Small intestine (tissue), 7 donors: Measurements from ENCODE around the gene UBIAD1. TPM values are rescaled to one million over a fixed set of nuclear protein-coding genes. Genes with fewer than 3 reads are reported as not detected.
"Not testable (repeated sequence)": the region's sequence is repeated elsewhere in the genome, so short reads cannot be mapped to it uniquely, and the experiment has no call there.

ENCODE experiments used
- DNase-seq, 2 donors: peaks; one replicate each; pipeline versions ENCODE4 v3.0.0 to v3.0.0-alpha.2; 2013
- FAIRE-seq: peaks from 2 replicates; lab custom pipeline; 2012; peaks lifted over from hg19 to GRCh38; lab: Jason Lieb, UNC
- H3K27ac ChIP-seq, 3 donors: one replicate each; pipeline ENCODE4 v1.5.1; 2013; ENCODE audit warnings: low read length in 2 of 3, mild to moderate bottlenecking in 2 of 3, control low read depth in 1 of 3, inconsistent platforms in 1 of 3, low read depth in 1 of 3, moderate library complexity in 1 of 3
- H3K27me3 ChIP-seq, 3 donors: one replicate each; pipeline ENCODE4 v1.6.1; 2013; ENCODE audit warnings: low read length in 3 of 3, inconsistent platforms in 1 of 3; ENCODE audit not compliant: control insufficient read depth in 3 of 3, insufficient read depth in 3 of 3
- H3K36me3 ChIP-seq, 3 donors: one replicate each; pipeline ENCODE4 v1.6.1; 2013; ENCODE audit warnings: low read length in 3 of 3, inconsistent platforms in 1 of 3, low read depth in 1 of 3, mild to moderate bottlenecking in 1 of 3, moderate library complexity in 1 of 3; ENCODE audit not compliant: control insufficient read depth in 3 of 3, insufficient read depth in 2 of 3
- H3K4me1 ChIP-seq, 3 donors: one replicate each; pipeline ENCODE4 v1.6.1; 2013; ENCODE audit warnings: low read length in 2 of 3, inconsistent platforms in 1 of 3, low read depth in 1 of 3, mild to moderate bottlenecking in 1 of 3, moderate library complexity in 1 of 3; ENCODE audit not compliant: control insufficient read depth in 3 of 3, insufficient read depth in 2 of 3
- H3K4me3 ChIP-seq, 3 donors: one replicate each; pipeline ENCODE4 v1.5.1; 2013; ENCODE audit warnings: low read length in 3 of 3, control low read depth in 1 of 3, inconsistent platforms in 1 of 3, low read depth in 1 of 3, mild to moderate bottlenecking in 1 of 3, moderate library complexity in 1 of 3
- H3K9me3 ChIP-seq, 2 donors: one replicate each; pipeline ENCODE4 v1.6.1; 2013; ENCODE audit warnings: low read depth in 1 of 2, low read length in 1 of 2; ENCODE audit not compliant: control insufficient read depth in 2 of 2, insufficient read depth in 1 of 2
- WGBS, 3 donors: extraction: QIAGEN DNeasy Blood & Tissue Kit; methylation state at CpG; one replicate each; pipeline ENCODE4 v1.1.7; 2013; 5-methylcytosine and 5-hydroxymethylcytosine counted together
- polyA plus RNA-seq, 4 donors: library from polyadenylated mRNA; stranded (reverse) in 3 of 4; unstranded in 1 of 4; fragments of 200-250 nt in 3 of 4; fragments of 120-200 nt in 1 of 4; gene quantifications; one replicate each; pipeline versions ENCODE4 v1.2.1 to v1.2.3, GENCODE V29; 2013
- donor health status: healthy with polysubstance abuse.
- donor health status: control.
- donor health status: control.
- donor health status: Bipolar disorder and iron deficiency.
- donor health status: healthy.

The UBIAD1 gene
- polyA plus RNA-seq, 4 donors, result 3.2 to 12.8 (median 7.3) TPM

DNA sequence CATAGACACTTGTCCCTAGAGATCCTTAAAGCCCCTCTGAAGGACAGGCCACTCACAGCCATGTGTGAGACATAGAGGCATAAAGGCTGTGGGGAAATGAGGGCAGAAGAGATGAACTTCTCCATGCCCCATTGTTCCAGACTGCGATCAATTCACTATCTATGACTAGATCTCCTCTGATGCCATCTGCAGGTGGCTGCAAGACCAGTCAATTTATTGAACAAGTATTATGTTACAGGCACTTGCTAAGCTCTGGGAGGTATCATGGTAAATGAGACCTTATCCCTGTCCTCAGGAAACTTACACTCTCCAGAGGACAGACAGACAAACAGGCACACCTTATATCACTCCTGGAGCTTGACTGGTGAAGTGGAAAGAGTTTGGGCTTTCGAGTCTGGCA is 22.9 kb downstream of the UBIAD1 start:
- Histone ChIP-seq H3K27ac (no peak overlapping the region), H3K4me3 (no peak overlapping the region), H3K9me3 (no peaks in the 10 kb centered on the region), H3K36me3 (peaks cover 0 to 26% (median 0%) of the 10 kb centered on the region in 3 donors), H3K4me1 (no peaks in the 10 kb centered on the region), H3K27me3 (no peaks in the 10 kb centered on the region)
- 96 to 100% (median 98%) methylated on average over 2 of the region's 2 CpGs for WGBS, 3 donors
- FAIRE-seq (no peak), DNase-seq (no peak)

DNA sequence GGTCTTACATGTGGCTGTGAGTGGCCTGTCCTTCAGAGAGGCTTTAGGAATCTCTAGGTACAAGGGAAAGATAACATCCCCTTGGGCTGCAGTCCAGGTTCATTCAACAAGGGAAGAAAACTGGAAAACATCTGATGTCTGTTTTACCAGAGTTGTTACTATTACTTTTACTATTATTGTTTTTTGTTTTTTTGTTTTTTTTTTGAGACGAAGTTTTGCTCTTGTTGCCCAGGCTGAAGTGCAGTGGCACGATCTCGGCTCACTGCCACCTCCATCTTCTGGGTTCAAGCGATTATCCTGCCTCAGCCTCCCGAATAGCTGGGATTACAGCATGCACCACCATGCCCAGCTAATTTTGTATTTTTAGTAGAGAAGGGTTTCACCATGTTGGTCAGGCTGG is 24.8 kb downstream of the UBIAD1 start:
- WGBS, 3 donors, result 95 to 98% (median 98%) methylated on average over 5 of the region's 5 CpGs
- DNase-seq, H3K27ac ChIP-seq, FAIRE-seq, H3K27me3 ChIP-seq, H3K4me3 ChIP-seq, H3K4me1 ChIP-seq, H3K9me3 ChIP-seq: not testable (repeated sequence)
- H3K36me3 ChIP-seq, result peaks cover 0 to 20% (median 0%) of the 10 kb centered on the region in 3 donors

DNA sequence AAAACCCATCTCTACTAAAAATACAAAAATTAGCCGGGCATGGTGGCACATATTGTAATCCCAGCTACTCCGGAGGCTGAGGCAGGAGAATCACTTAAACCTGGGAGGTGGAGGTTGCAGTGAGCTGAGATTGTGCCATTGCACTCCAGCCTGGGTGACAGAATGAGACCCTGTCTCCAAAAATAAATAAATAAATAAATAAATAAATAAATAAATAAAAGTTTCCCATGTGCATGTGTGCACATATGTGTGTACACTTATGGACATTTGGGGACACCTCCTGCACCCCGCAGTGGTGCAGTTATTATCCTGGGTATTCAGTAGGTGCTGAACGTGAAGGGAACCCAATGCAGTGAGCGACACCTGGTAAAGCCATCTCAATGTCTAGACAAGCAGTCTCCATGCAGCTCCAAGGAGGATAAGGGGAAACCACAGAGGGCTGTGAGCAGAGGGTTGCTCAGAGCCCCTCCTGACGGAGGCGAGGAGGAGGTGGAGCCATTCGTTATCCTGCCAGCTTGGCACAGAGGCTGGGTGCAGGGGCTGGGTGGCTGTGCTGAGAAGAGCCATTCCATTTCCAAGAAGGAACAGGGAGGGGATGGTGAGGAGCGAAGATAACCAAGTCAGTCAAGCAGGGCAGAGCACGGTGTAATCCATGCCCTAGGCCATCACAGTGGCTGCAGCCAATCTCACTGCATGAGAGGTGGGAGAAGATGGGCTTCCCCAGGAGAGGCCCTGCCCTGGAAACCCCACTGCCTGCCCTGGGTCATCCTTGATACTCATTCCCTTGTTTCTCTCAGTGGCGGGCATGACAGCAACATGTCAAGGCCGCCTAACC is 25.6 kb downstream of the UBIAD1 start:
- H3K27me3 ChIP-seq, result no peaks in the 10 kb centered on the region
- no peak overlapping the region for H3K27ac ChIP-seq
- WGBS, 3 donors, result 85 to 95% (median 88%) methylated on average over 12 of the region's 12 CpGs
- peaks cover 0 to 19% (median 0%) of the 10 kb centered on the region in 3 donors for H3K36me3 ChIP-seq
- H3K9me3 ChIP-seq, result no peaks in the 10 kb centered on the region
- FAIRE-seq, result no peak
- no peaks in the 10 kb centered on the region for H3K4me1 ChIP-seq
- DNase-seq, result no peak
- no peak overlapping the region for H3K4me3 ChIP-seq

DNA sequence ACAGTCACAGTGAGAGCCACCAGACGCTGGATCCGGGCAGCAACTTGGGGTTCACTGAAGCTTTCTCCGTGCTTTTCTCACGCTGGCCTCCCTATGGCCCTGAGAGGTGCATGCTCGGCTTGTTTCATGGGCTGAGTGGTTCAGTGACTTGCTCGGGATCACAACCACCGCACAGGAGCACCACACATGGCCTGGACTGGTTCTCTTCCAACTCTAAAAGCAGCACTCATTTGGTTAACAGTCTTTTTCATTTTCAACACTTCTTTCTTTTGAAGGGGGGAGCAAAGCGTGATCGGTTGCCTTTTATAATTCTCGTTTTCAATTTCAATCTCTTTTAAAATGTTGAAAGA is 26.2 kb downstream of the UBIAD1 start:
- H3K4me1 ChIP-seq, result no peaks in the 10 kb centered on the region
- peaks cover 0 to 19% (median 0%) of the 10 kb centered on the region in 3 donors for H3K36me3 ChIP-seq
- no peaks in the 10 kb centered on the region for H3K9me3 ChIP-seq
- H3K27me3 ChIP-seq, result no peaks in the 10 kb centered on the region
- 60 to 85% (median 78%) methylated on average over 10 of the region's 10 CpGs for WGBS, 3 donors
- no peak overlapping the region for H3K27ac ChIP-seq
- DNase-seq (no peak), FAIRE-seq (no peak)
- no peak overlapping the region for H3K4me3 ChIP-seq

DNA sequence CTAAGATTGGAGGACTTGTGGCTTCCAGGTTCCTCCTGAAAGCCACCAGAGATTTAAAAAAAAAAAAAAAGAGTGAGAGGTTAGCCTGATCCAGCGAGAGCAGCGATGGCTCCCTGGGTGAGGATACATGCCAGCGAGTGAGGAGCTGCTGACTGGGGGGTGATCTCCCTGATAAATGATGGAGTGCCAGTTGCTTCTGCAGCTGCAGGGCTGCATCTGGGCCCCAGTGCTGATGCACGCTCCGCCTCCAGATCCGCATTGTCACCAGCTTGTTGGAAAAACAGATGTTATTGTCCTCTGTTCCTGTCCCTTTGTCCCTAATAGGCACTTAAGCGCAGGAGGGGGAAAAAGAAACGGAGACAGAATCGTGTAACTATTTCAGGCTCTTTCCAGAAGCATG is 28.6 kb downstream of the UBIAD1 start:
- peaks cover 0 to 2% (median 0%) of the 10 kb centered on the region in 3 donors for H3K36me3 ChIP-seq
- no peaks in the 10 kb centered on the region for H3K4me1 ChIP-seq
- H3K27ac ChIP-seq, result no peak overlapping the region
- H3K9me3 ChIP-seq, result no peaks in the 10 kb centered on the region
- WGBS, 3 donors, result 61 to 75% (median 72%) methylated on average over 9 of the region's 9 CpGs
- no peak for FAIRE-seq
- H3K27me3 ChIP-seq, result no peaks in the 10 kb centered on the region
- DNase-seq, result no peak
- no peak overlapping the region for H3K4me3 ChIP-seq

DNA sequence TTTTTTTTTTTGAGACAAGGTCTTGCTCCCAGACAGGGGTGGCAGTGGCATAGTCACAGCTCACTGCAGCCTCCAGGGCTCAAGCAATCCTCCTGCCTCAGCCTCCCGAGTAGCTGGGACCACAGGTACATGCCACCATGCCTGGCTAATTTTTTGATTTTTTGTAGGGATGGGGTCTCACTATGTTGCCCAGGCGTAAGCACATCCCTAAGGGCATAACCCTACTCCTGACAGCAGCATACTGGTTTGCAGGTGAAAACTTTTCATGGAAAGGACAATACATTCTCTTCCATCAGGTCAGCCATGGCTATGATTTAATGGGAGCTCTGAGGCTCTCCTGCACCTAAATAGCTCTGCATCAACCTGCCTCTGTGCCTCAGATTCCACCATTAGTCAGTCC is 29.4 kb downstream of the UBIAD1 start:
- no peak for FAIRE-seq
- WGBS, 3 donors, result 79 to 89% (median 87%) methylated on average over 2 of the region's 2 CpGs
- no peaks in the 10 kb centered on the region for H3K27me3 ChIP-seq
- peaks cover 0 to under 1% (median 0%) of the 10 kb centered on the region in 3 donors for H3K36me3 ChIP-seq
- H3K4me1 ChIP-seq, result no peaks in the 10 kb centered on the region
- no peak overlapping the region for H3K27ac ChIP-seq
- DNase-seq, result no peak
- no peaks in the 10 kb centered on the region for H3K9me3 ChIP-seq
- no peak overlapping the region for H3K4me3 ChIP-seq

DNA sequence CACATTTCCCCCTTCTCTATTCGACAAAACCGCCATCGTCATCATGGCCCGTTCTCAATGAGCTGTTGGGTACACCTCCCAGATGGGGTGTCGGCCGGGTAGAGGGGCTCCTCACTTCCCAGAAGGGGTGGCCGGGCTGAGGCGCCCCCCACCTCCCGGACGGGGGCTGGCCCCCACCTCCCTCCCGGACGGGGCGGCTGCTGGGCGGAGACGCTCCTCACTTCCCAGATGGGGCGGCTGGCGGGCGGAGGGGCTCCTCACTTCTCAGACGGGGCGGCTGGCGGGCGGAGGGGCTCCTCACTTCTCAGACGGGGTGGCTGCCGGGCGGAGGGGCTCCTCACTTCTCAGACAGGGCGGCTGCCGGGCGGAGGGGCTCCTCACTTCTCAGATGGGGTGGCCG is 32.5 kb downstream of the UBIAD1 start:
- 88 to 94% (median 92%) methylated on average over 20 to 29 of the region's 29 CpGs for WGBS, 3 donors
- H3K27me3 ChIP-seq, H3K4me3 ChIP-seq, H3K36me3 ChIP-seq, H3K4me1 ChIP-seq, H3K27ac ChIP-seq, FAIRE-seq, H3K9me3 ChIP-seq, DNase-seq: not testable (repeated sequence)

DNA sequence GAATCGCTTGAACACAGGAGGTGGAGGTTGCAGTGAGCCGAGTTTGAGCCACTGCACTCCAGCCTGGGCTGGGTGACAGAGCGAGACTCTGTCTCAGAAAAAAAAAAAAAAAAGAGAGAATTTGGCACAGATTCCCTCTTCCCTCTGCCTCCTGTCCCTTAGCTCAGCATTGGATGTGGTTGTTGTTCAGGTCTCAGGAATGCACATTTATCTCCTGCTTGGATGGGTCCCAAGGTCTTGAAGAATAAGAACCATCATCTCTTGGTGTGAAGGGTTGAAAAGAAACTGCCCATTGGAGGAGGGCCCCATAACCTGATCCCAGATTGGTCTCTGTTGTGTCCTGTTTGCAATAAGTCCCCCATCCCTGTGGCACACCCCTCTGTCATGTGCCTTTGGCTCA is 34.9 kb downstream of the UBIAD1 start:
- H3K36me3 ChIP-seq, result no peaks in the 10 kb centered on the region
- no peaks in the 10 kb centered on the region for H3K9me3 ChIP-seq
- no peak overlapping the region for H3K27ac ChIP-seq
- no peak for FAIRE-seq
- no peak overlapping the region for H3K4me3 ChIP-seq
- no peak for DNase-seq
- H3K27me3 ChIP-seq, result peaks cover 0 to 4% (median 0%) of the 10 kb centered on the region in 3 donors
- 70 to 94% (median 76%) methylated on average over 3 of the region's 3 CpGs for WGBS, 3 donors
- H3K4me1 ChIP-seq, result no peaks in the 10 kb centered on the region
